Left renal pelvis (tissue), 4 donors: ENCODE results near the gene SYVN1. TPM values are rescaled to one million over a fixed set of nuclear protein-coding genes. Genes with fewer than 3 reads are reported as not detected.
"Not testable (repeated sequence)": the region's sequence is repeated elsewhere in the genome, so short reads cannot be mapped to it uniquely, and the experiment has no call there.

Experiments used
- DNase-seq, 4 donors: peaks; one replicate each; pipeline ENCODE4 v3.0.0-alpha.2; 2013; ENCODE audit warnings: low read depth in 4 of 4, low spot score in 3 of 4
- polyA plus RNA-seq, 4 donors: library from polyadenylated mRNA; unstranded; fragments of 120-200 nt; gene quantifications; one replicate each; pipeline ENCODE4 v1.2.1, GENCODE V29; 2013; ENCODE audit not compliant: insufficient read length in 4 of 4

The SYVN1 gene
- polyA plus RNA-seq, 4 donors, result 44.0 to 62.7 (median 55.2) TPM

DNA sequence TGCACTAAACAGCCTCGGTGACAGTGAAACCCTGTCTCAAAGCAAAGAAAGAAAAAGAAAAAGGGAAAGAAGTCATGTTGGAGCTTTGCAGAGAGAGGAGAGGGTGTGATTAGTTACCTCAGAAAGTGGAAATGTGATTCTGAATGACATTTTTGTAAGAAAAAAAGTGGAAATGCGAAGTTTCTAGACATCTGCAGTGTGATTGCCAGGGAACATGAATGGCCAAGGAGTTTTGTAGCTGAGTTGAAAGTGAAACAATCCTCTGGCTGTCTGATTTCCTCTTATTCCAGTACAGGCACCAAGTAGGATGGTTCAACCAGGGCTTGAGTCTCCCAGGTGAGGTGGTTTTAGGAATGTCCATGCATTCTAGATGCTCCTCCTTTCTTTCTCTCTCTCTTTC lies 17.8 kb upstream of the SYVN1 start:
- no peak for DNase-seq

GRCh38 chr11:65151331-65151899 lies 17.1 kb upstream of the SYVN1 start:
- DNase-seq, result no peak

GRCh38 chr11:65150509-65151299 lies 16.4 kb upstream of the SYVN1 start:
- DNase-seq, result peak in 1 of 4 donors; percentile 29

GRCh38 chr11:65150131-65150508 lies 15.8 kb upstream of the SYVN1 start:
- not testable (repeated sequence) for DNase-seq

GRCh38 chr11:65148657-65149056 lies 14.3 kb upstream of the SYVN1 start:
- DNase-seq, result no peak

DNA sequence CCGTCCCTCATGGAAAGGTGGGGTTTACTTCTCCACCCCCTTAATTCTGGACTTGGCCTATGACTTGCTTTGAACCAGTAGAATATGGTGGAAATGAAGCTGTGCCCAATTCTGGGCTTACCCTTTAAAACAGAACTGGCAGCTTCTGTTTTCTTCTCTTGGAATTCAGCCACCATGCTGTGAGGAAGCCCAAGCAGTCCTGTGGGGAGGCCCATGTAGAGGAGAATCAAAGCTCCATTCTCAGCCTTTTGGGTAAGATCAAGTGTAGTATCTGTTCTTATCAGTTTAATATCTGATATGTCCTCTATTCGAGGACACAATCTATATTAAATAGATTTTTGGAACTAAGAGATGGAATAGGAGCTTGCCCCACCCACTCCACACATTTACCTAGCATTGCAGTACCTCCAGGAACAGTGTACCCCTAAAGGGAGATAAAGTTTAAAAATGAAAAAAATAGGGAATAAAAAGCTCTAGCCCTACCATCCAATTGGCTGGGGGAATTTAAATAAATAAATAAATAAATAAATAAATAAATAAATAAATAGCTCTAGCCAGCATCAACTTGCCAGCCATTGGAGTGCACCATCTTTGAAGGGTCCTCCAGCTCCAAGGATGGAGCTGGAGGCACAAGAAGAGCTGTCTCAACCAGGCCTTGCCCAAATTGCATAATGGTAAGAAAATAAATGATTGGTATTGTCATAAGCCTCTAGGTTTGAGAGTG lies 13.2 kb upstream of the SYVN1 start:
- no peak for DNase-seq

DNA sequence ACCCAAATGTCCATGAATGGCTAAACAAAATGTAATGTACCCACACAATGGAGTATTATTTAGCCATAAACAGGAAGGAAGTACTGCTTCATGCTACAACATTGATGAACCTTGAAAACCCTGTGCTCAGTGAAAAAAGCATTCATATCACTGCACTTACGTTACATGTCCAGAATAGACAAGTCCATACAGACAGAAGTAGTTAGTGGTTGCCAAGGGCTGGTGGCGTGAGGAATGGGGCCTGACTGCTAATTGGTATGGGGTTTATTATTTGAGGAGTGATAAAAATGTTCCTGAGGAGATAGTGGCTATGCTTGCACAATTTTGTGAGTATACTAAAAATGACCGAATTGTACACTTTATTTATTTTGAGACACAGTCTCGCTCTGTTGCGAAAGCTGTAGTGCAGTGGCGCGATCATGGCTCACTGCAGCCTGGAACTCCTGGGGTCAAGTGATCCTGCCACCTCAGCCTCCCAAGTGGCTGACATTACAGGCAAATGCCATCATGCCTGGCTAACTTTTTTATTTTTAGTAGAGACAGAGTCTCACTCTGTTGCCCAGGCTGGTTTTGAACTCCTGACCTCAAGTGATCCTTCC lies 7.7 kb upstream of the SYVN1 start:
- DNase-seq, result no peak

DNA sequence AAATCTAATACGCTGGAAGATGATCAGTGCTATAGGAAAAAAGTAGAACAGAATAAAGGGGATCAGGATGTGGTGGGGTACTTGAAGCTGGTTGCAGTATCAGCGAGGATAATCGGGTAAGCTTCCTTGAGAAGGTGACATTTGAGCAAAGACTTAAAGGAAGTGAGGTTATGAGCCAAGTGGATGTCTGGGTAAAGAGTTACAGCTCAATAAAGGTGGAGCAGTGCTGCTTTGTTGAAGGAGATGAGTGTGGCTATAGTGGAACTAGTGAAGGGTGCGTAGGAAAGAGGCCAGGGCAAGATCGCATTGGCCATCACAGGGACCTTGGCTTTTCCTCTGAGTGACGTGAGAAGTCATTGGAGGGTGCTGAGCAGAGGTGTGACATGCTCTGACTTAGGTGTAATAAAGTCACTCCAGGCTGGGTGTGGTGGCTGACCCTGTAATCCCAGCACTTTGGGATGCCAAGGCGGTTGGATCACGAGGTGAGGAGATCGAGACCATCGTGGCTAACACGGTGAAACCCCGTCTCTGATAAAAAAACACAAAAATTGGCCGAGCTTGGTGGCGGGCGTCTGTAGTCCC lies 2.3 kb upstream of the SYVN1 start:
- no peak for DNase-seq

DNA sequence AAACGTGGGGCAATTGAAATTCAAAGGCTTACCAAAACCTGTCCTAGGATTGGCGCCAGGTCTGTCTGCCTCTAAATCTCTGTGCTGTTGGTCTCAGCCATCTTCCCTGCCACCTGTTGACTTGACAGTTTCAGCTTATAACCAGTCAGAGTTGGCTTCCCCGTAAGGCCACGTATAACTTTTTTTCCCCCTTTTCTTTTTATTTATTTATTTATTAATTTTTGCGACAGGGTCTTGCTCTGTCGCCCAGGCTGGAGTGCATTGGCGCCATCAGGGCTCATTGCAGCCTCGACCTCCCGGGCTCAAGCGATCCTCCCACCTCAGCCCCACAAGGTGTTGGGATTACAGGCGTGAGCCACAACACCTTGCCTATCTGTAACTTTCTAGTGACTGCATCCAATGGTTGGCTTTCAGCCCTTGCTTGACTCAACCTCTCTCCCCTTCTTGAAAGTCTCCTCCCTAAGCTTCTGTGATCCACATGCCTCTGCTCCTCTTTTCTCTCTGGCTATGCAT lies 1.4 kb upstream of the SYVN1 start:
- no peak for DNase-seq

DNA sequence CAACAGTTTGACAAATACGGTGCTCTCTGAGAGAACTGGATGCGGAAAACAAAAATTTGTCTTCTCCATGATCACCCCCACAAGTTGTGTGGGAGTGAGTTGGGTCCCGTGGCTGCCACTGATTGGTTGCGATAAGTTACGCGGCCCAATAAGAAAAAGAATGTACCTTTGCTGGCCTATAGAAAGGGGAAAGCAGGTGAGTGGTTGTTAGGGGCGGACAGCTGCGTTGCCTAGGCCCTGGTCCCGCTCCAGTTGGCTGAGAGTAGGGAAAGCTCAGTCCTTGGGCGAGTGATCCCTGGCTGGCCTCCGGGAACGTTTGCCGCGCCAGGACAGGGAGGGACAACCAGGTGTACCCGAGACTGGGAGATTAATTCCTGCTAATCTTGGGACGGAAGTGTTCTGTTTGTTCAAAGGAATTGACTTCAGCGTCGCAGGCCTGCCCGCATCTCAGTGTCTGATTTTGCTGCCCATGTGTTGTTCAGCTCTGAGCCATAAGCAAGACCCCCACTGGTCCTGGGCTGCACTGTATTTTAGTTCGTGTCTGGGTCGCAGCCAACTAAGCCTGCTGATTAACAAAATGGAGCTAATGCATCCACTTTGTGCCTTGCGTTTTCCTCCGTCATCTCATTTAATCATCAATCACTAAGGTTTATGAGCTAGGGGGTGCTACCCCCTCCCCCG lies 773 bp upstream of the SYVN1 start:
- DNase-seq, result peak in 3 of 4 donors; percentile 89 to 92 (median 91)

- no peak for DNase-seq
Measured at GRCh38 chr11:65133724-65134123, 595 bp downstream of the SYVN1 start.

DNA sequence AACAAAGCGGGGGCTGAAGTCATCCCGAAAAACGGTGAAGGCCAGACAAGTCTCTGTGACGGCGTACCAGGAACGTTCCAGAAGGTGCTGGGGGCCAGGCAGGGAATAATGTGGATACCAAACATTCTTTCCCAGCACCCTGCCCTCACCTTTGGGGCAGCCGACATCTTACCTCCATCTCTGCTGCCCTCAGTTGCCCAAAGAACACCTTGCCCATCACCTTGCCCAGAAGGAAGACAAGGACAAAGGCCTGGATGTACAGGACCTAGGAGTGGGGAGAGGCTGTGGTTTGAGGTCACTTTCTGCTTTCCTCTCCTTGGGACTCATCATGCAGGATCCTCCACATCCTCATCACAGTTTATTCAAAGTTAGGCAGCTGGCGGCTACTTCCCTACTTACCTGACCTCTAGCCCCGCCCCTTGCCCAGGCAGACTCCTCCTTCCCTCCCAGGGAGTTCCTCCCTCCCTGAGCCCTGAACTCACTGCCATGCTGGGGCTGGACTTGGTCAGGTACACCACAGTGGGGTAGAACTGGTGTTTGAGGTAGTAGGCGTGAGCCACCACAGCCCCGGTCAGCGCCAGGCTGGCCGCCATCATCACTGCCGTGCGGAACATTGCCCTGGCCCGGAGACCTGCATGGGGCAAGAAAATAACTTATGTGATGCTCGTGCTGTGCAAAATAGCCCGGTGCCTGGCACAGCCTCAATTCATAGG lies 1.2 kb downstream of the SYVN1 start:
- no peak for DNase-seq

DNA sequence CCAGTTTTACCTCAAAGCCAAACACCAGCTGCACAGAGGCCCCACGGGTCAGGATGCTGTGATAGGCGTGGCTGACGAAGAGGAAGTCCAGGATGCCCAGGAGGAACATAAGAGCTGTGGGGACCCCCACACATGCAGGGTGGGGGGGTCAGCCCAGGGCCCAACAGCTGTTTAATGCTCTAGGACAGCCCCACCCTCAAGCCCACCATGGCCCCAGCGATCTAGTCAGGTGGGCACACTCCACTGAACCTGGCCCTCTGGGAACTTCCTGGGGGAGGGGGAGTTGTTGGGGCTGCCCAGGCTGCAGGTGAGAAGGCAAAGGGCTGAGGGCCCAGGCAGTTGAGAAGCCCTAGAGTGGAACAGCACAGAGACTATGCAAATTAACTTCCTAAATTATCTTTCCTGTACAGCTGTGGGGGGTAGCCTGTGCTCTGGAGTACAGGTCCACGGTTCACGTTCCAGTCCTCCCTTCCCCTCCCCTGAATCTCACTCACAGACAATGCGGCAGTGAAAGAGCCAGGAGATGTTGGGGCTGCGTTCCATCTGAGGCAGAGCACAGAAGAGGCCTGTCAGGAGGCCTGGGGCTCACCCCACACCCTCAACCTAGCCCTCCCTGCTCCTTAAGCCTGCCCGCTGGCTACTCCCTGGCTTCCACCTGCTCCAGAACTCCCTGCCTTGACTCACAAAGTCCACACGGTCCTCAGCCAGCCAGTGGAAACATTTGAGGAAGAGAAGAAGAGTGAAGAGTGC lies 1.9 kb downstream of the SYVN1 start:
- no peak for DNase-seq

GRCh38 chr11:65131895-65132237 lies 2.5 kb downstream of the SYVN1 start:
- no peak for DNase-seq

DNA sequence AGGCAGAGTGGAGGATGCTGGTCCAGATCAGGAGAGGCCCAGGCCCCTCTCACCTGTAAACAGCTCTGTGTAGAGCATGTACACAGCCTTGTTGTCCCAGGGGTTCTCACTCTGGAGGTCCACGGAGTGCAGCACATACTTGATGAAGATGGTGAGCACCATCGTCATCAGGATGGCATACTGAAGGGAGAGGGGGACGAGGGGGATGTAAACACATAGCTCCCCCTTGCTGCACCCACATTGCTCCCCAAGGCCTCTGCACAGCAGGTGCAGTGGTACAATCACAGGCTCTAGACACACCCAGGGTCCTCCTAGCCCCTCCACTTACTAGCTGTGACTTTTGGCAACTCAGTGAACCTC lies 2.9 kb downstream of the SYVN1 start:
- no peak for DNase-seq

DNA sequence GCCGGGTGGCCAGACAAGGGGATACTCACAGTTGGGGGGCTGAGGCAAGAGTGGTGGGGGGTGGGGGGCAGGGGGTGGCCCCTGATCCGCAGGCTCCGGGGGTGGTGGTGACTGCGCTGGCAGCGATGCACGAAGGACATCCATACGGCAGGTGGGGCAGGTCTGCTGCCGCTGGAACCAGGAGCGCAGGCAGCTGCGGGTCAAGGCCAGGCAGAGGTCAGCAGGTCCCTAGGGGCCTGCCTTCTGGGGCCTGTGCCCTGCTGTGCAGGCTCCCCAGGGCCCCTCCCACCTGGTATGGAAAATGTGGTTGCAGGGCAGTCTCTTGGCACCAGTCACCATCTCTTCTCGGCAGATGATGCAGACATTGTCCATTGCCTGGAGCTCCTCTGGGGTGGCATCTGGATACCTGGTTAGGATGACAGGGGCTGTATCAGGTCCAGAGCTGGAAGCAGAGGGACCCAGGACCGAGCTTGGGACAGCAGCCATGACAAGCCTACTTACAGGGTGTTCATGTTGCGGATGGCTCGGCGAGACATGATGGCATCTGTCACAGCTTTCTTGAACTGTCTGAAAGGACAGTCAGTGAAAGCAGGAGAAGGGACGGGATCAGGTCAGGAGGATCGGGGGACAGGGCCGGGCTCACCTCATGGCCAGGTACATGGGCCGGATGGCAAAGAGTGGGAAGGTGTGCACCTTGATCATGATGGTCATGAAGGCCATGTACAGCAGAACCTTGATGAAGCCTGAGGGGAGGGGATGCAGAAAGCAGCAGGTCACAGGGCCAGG lies 3.5 kb downstream of the SYVN1 start:
- DNase-seq, result no peak

GRCh38 chr11:65129649-65130441 lies 4.5 kb downstream of the SYVN1 start:
- no peak for DNase-seq
